HG03097 (cell line): ENCODE data around the gene HUWE1.
"Not testable (repeated sequence)": the region's sequence is repeated elsewhere in the genome, so short reads cannot be mapped to it uniquely, and the experiment has no call there.

Experiments used
- ATAC-seq: cut with Tn5 transposase; IDR thresholded peaks from one replicate; pipeline ENCODE4 v1.9.1; 2021; ENCODE audit not compliant: unreplicated experiment, low FRiP score

Gene HUWE1

GRCh38 chrX:53686151-53686885 lies at the start of gene HUWE1:
TSS of gene HUWE1 (minus strand) at chrX:53686719. CDS start at chrX:53654107, 32,612 bp downstream.
- ATAC-seq, result peak; percentile 39

- ATAC-seq, result no peak
These were observed 46.3 kb upstream of the HUWE1 start for GRCh38 chrX:53732797-53733196.

GRCh38 chrX:53729751-53730150 lies 43.2 kb upstream of the HUWE1 start:
- ATAC-seq, result no peak

- ATAC-seq, result no peak
These were observed 42.0 kb upstream of the HUWE1 start for GRCh38 chrX:53728506-53728905.

- ATAC-seq, result no peak
These were observed 38.4 kb upstream of the HUWE1 start for GRCh38 chrX:53724872-53725271.

- ATAC-seq, result no peak
These were observed 36.9 kb upstream of the HUWE1 start for GRCh38 chrX:53723381-53723780.

- ATAC-seq, result not testable (repeated sequence)
These were observed 35.1 kb upstream of the HUWE1 start for GRCh38 chrX:53721610-53722009.

GRCh38 chrX:53719666-53720065 lies 33.1 kb upstream of the HUWE1 start:
- not testable (repeated sequence) for ATAC-seq

- ATAC-seq, result no peak
These were observed 31.6 kb upstream of the HUWE1 start for GRCh38 chrX:53718073-53718472.

- ATAC-seq, result no peak
These were observed 30.7 kb upstream of the HUWE1 start for GRCh38 chrX:53717205-53717604.

- no peak for ATAC-seq
These were observed 30.0 kb upstream of the HUWE1 start for GRCh38 chrX:53716328-53717088.

GRCh38 chrX:53715346-53715924 lies 28.9 kb upstream of the HUWE1 start:
- ATAC-seq, result no peak

- ATAC-seq, result peak; percentile 70
These were observed 28.2 kb upstream of the HUWE1 start for GRCh38 chrX:53714580-53715345.

GRCh38 chrX:53713987-53714579 lies 27.6 kb upstream of the HUWE1 start:
- peak; percentile 15 for ATAC-seq

- ATAC-seq, result no peak
These were observed 24.9 kb upstream of the HUWE1 start for GRCh38 chrX:53711436-53711835.

GRCh38 chrX:53704854-53705253 lies 18.3 kb upstream of the HUWE1 start:
- no peak for ATAC-seq

GRCh38 chrX:53704294-53704693 lies 17.8 kb upstream of the HUWE1 start:
- no peak for ATAC-seq

- no peak for ATAC-seq
These were observed 9.5 kb upstream of the HUWE1 start for GRCh38 chrX:53695946-53696549.

GRCh38 chrX:53694642-53695041 lies 8.1 kb upstream of the HUWE1 start:
- no peak for ATAC-seq

GRCh38 chrX:53688300-53688699 lies 1.8 kb upstream of the HUWE1 start:
- no peak for ATAC-seq
